ENCODE results near the gene SNRPF.

GRCh38 chr12:95809000-95809680 is 49.6 kb upstream of the SNRPF start:
- TF ChIP-seq POLR2A (IDR thresholded peaks at IDR 0.05) (no peak), EP300 (IDR thresholded peaks at IDR 0.05) (no peak)
- TF ChIP-seq, protein P1, sequence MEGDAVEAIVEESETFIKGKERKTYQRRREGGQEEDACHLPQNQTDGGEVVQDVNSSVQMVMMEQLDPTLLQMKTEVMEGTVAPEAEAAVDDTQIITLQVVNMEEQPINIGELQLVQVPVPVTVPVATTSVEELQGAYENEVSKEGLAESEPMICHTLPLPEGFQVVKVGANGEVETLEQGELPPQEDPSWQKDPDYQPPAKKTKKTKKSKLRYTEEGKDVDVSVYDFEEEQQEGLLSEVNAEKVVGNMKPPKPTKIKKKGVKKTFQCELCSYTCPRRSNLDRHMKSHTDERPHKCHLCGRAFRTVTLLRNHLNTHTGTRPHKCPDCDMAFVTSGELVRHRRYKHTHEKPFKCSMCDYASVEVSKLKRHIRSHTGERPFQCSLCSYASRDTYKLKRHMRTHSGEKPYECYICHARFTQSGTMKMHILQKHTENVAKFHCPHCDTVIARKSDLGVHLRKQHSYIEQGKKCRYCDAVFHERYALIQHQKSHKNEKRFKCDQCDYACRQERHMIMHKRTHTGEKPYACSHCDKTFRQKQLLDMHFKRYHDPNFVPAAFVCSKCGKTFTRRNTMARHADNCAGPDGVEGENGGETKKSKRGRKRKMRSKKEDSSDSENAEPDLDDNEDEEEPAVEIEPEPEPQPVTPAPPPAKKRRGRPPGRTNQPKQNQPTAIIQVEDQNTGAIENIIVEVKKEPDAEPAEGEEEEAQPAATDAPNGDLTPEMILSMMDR (IDR thresholded peaks at IDR 0.05), result no peak
